Neutrophil (primary cell): ENCODE data around the gene NLRP9.

Experiments
- H3K27ac ChIP-seq: fragments of 200-600 bp; sonication (generic); 2 replicates; pipeline ENCODE4 v1.5.1; 2016; ENCODE audit warnings: mild to moderate bottlenecking, moderate library complexity
- H3K27me3 ChIP-seq: fragments of 200-600 bp; sonication (generic); 2 replicates; pipeline ENCODE4 v1.6.0; 2016; ENCODE audit warnings: mild to moderate bottlenecking
- H3K36me3 ChIP-seq: fragments of 200-600 bp; sonication (generic); 2 replicates; pipeline ENCODE4 v1.5.1; 2017
- H3K4me1 ChIP-seq, 2 experiments: fragments of 200-600 bp in 1 of 2; sonication (generic) in 1 of 2; 1 replicate in 1 of 2; 2 replicates in 1 of 2; pipeline versions ENCODE4 v1.5.1 to v1.6.1; 2013 to 2016; ENCODE audit warnings: low read depth in 1 of 2, low read length in 1 of 2, mild to moderate bottlenecking in 1 of 2, moderate library complexity in 1 of 2; ENCODE audit not compliant: control insufficient read depth in 1 of 2, insufficient read depth in 1 of 2
- H3K4me3 ChIP-seq, 2 experiments: fragments of 200-600 bp in 1 of 2; sonication (generic) in 1 of 2; 1 replicate in 1 of 2; 2 replicates in 1 of 2; pipeline ENCODE4 v1.5.1; 2013 to 2016; ENCODE audit warnings: low read depth in 1 of 2, low read length in 1 of 2, mild to moderate bottlenecking in 1 of 2, moderate library complexity in 1 of 2
- H3K9me3 ChIP-seq: fragments of 200-600 bp; sonication (generic); 2 replicates; pipeline ENCODE4 v1.5.1; 2016
- CTCF ChIP-seq: fragments of 200-600 bp; sonication (generic); IDR thresholded peaks from 2 replicates; pipeline ENCODE4 v1.5.1; 2016; ENCODE audit warnings: antibody characterized with exemption

Gene NLRP9

GRCh38 chr19:55687281-55688201 is 50.7 kb downstream of the NLRP9 start:
- no peaks in the 10 kb centered on the region for H3K4me1 ChIP-seq
- no peak overlapping the region for H3K27ac ChIP-seq
- no peaks in the 10 kb centered on the region for H3K27me3 ChIP-seq
- H3K9me3 ChIP-seq, result no peaks in the 10 kb centered on the region
- no peak for TF ChIP-seq CTCF
- H3K36me3 ChIP-seq, result peaks cover 100% of the 10 kb centered on the region
- no peak overlapping the region for H3K4me3 ChIP-seq

GRCh38 chr19:55686311-55687050 is 51.7 kb downstream of the NLRP9 start:
- Histone ChIP-seq H3K36me3 (peaks cover 98% of the 10 kb centered on the region), H3K27me3 (no peaks in the 10 kb centered on the region), H3K27ac (no peak overlapping the region), H3K4me3 (no peak overlapping the region), H3K9me3 (no peaks in the 10 kb centered on the region), H3K4me1 (no peaks in the 10 kb centered on the region)
- no peak for TF ChIP-seq CTCF

GRCh38 chr19:55685776-55686175 is 52.4 kb downstream of the NLRP9 start:
- TF ChIP-seq CTCF, result no peak
- Histone ChIP-seq H3K4me1 (no peaks in the 10 kb centered on the region), H3K9me3 (no peaks in the 10 kb centered on the region), H3K27ac (no peak overlapping the region), H3K36me3 (peaks cover 98% of the 10 kb centered on the region), H3K27me3 (no peaks in the 10 kb centered on the region), H3K4me3 (no peak overlapping the region)

GRCh38 chr19:55684946-55685681 is 53.1 kb downstream of the NLRP9 start:
- Histone ChIP-seq H3K27ac (no peak overlapping the region), H3K4me1 (no peaks in the 10 kb centered on the region), H3K27me3 (no peaks in the 10 kb centered on the region), H3K36me3 (peaks cover 98% of the 10 kb centered on the region), H3K9me3 (no peaks in the 10 kb centered on the region), H3K4me3 (no peak overlapping the region)
- no peak for TF ChIP-seq CTCF

GRCh38 chr19:55683449-55684261 is 54.5 kb downstream of the NLRP9 start:
- Histone ChIP-seq H3K27me3 (no peaks in the 10 kb centered on the region), H3K36me3 (peaks cover 98% of the 10 kb centered on the region), H3K4me3 (no peak overlapping the region), H3K27ac (no peak overlapping the region), H3K9me3 (no peaks in the 10 kb centered on the region), H3K4me1 (no peaks in the 10 kb centered on the region)
- TF ChIP-seq CTCF, result no peak
